AG09309 (cell line): ENCODE results near the gene SEC11A.
"Not testable (repeated sequence)": the region's sequence is repeated elsewhere in the genome, so short reads cannot be mapped to it uniquely, and the experiment has no call there.

ENCODE experiments used
- DNase-seq: peaks from one replicate; pipeline ENCODE4 v3.0.0-alpha.2; 2010; ENCODE audit warnings: low read depth
- H3K4me3 ChIP-seq: 2 replicates; pipeline ENCODE4 v1.5.1; 2011; ENCODE audit warnings: mild to moderate bottlenecking, low read depth, low read length, moderate library complexity; ENCODE audit not compliant: control insufficient read depth
- CTCF ChIP-seq: IDR thresholded peaks from 2 replicates; pipeline ENCODE4 v1.5.1; 2011; ENCODE audit warnings: mild to moderate bottlenecking, low read depth, low read length, inconsistent platforms; ENCODE audit not compliant: insufficient read depth, control insufficient read depth; ENCODE audit errors: missing control alignments

Gene SEC11A

GRCh38 chr15:84702961-84703482 lies 12.9 kb downstream of the SEC11A start:
- no peak overlapping the region for H3K4me3 ChIP-seq
- no peak for DNase-seq
- TF ChIP-seq CTCF, result no peak

- H3K4me3 ChIP-seq, result no peak overlapping the region
- TF ChIP-seq CTCF, result no peak
- DNase-seq, result no peak
Observed at GRCh38 chr15:84699538-84700191, 16.3 kb downstream of the SEC11A start.

- no peak for TF ChIP-seq CTCF
- no peak for DNase-seq
- H3K4me3 ChIP-seq, result no peak overlapping the region
Observed at GRCh38 chr15:84697236-84697990, 18.5 kb downstream of the SEC11A start.

GRCh38 chr15:84696757-84697156 lies 19.2 kb downstream of the SEC11A start:
- H3K4me3 ChIP-seq, result no peak overlapping the region
- no peak for TF ChIP-seq CTCF
- DNase-seq, result no peak

- no peak for TF ChIP-seq CTCF
- no peak overlapping the region for H3K4me3 ChIP-seq
- no peak for DNase-seq
Observed at GRCh38 chr15:84690342-84690741, 25.6 kb downstream of the SEC11A start.

- DNase-seq, result no peak
- no peak for TF ChIP-seq CTCF
- H3K4me3 ChIP-seq, result no peak overlapping the region
Observed at GRCh38 chr15:84689858-84690257, 26.1 kb downstream of the SEC11A start.

GRCh38 chr15:84686446-84686845 lies 29.5 kb downstream of the SEC11A start:
- not testable (repeated sequence) for DNase-seq, H3K4me3 ChIP-seq
